Activated CD4-positive, alpha-beta T cell treated with anti-CD3 and anti-CD28 coated beads, Interleukin-2, amount 50 U/mL, for 16 hours (primary cell): ENCODE data around the gene CBLC.
"Not testable (repeated sequence)": the region's sequence is repeated elsewhere in the genome, so short reads cannot be mapped to it uniquely, and the experiment has no call there.

Experiments used
- DNase-seq: peaks from one replicate; pipeline ENCODE4 v3.0.0-alpha.2; 2020

CBLC gene

GRCh38 chr19:44822177-44822576 lies 44.5 kb downstream of the CBLC start:
- no peak for DNase-seq

GRCh38 chr19:44822670-44823372 lies 45.1 kb downstream of the CBLC start:
- DNase-seq, result no peak

- no peak for DNase-seq
These were observed 45.6 kb downstream of the CBLC start for GRCh38 chr19:44823373-44823698.

- DNase-seq, result no peak
These were observed 47.1 kb downstream of the CBLC start for GRCh38 chr19:44824761-44825160.

- DNase-seq, result not testable (repeated sequence)
These were observed 55.2 kb downstream of the CBLC start for GRCh38 chr19:44832875-44833274.

GRCh38 chr19:44834399-44834798 lies 56.7 kb downstream of the CBLC start:
- DNase-seq, result not testable (repeated sequence)

- no peak for DNase-seq
These were observed 61.6 kb downstream of the CBLC start for GRCh38 chr19:44839276-44839675.

- no peak for DNase-seq
These were observed 63.1 kb downstream of the CBLC start for GRCh38 chr19:44840811-44841210.

- DNase-seq, result no peak
These were observed 63.5 kb downstream of the CBLC start for GRCh38 chr19:44841231-44841630.

- DNase-seq, result no peak
These were observed 67.6 kb downstream of the CBLC start for GRCh38 chr19:44845286-44845611.

GRCh38 chr19:44845612-44846454 lies 68.1 kb downstream of the CBLC start, which contains the start of gene NECTIN2:
Gene NECTIN2 (plus strand): TSS chr19:44846297. CDS start chr19:44846526, 229 bp downstream.
- peak; percentile 94 for DNase-seq

GRCh38 chr19:44846455-44847143 lies 68.9 kb downstream of the CBLC start:
- no peak for DNase-seq

- no peak for DNase-seq
These were observed 69.7 kb downstream of the CBLC start for GRCh38 chr19:44847144-44848035.

GRCh38 chr19:44848036-44848811 lies 70.5 kb downstream of the CBLC start:
- DNase-seq, result no peak

GRCh38 chr19:44848812-44849447 lies 71.2 kb downstream of the CBLC start:
- DNase-seq, result no peak
